Neural cell (in vitro differentiated cells): ENCODE measurements around the gene SV2B. TPM values are rescaled to one million over a fixed set of nuclear protein-coding genes. Genes with fewer than 3 reads are reported as not detected.

Source experiments
- H2AFZ ChIP-seq: fragments of 200-600, 300-800 bp; sonication (generic), shearing (Covaris generic); 2 replicates; pipeline ENCODE4 v1.6.0; 2014; ENCODE audit warnings: low read depth, mild to moderate bottlenecking, antibody characterized with exemption, low read length, moderate library complexity
- H3F3A ChIP-seq: fragments of 200-600 bp; shearing (Covaris generic); 2 replicates; pipeline ENCODE4 v1.6.1; 2016; ENCODE audit warnings: mild to moderate bottlenecking, moderate library complexity, mixed read lengths, antibody characterized with exemption, low read length; ENCODE audit not compliant: insufficient read depth, poor library complexity, severe bottlenecking
- H3K27ac ChIP-seq: fragments of 200-600, 300-800 bp; sonication (generic), shearing (Covaris generic); 2 replicates; pipeline ENCODE4 v1.5.1; 2014; ENCODE audit warnings: mild to moderate bottlenecking, low read length, moderate library complexity
- H3K27me3 ChIP-seq: fragments of 300-800, 200-600 bp; sonication (generic), shearing (Covaris generic); 2 replicates; pipeline ENCODE4 v1.6.0; 2014; ENCODE audit warnings: mild to moderate bottlenecking, low read depth, low read length, moderate library complexity; ENCODE audit not compliant: insufficient read depth
- H3K36me3 ChIP-seq: fragments of 300-800, 200-600 bp; sonication (generic), shearing (Covaris generic); 2 replicates; pipeline ENCODE4 v1.5.1; 2014; ENCODE audit warnings: mild to moderate bottlenecking, antibody characterized with exemption, low read length, moderate library complexity; ENCODE audit not compliant: insufficient read depth
- H3K4me2 ChIP-seq: fragments of 300-800, 200-600 bp; sonication (generic), shearing (Covaris generic); 2 replicates; pipeline ENCODE4 v1.6.0; 2014; ENCODE audit warnings: mild to moderate bottlenecking, low read length
- H3K4me3 ChIP-seq: fragments of 300-800, 200-600 bp; sonication (generic), shearing (Covaris generic); 2 replicates; pipeline ENCODE4 v1.5.1; 2014; ENCODE audit warnings: mild to moderate bottlenecking, low read length, moderate library complexity
- H3K79me2 ChIP-seq: fragments of 200-600 bp; shearing (Covaris generic); replicated peaks from 2 replicates; pipeline ENCODE4 v1.6.0; 2014; ENCODE audit warnings: mild to moderate bottlenecking, low read length, moderate library complexity; ENCODE audit not compliant: insufficient read depth
- H3K9ac ChIP-seq: fragments of 300-800, 200-600 bp; sonication (generic), shearing (Covaris generic); 2 replicates; pipeline ENCODE4 v1.6.1; 2016; ENCODE audit warnings: mild to moderate bottlenecking, low read length, mixed read lengths
- H3K9me2 ChIP-seq: fragments of 200-600 bp; shearing (Covaris generic); 2 replicates; pipeline ENCODE4 v1.6.1; 2016; ENCODE audit warnings: mild to moderate bottlenecking, low read length, mixed read lengths; ENCODE audit not compliant: insufficient read depth
- H3K9me3 ChIP-seq: fragments of 200-600, 300-800 bp; sonication (generic), shearing (Covaris generic); 2 replicates; pipeline ENCODE4 v1.6.1; 2016; ENCODE audit warnings: mild to moderate bottlenecking, mixed run types, low read length, moderate library complexity, mixed read lengths
- H4K20me1 ChIP-seq: fragments of 200-600 bp; shearing (Covaris generic); 2 replicates; pipeline ENCODE4 v1.6.1; 2016; ENCODE audit warnings: mild to moderate bottlenecking, mixed run types; ENCODE audit not compliant: insufficient read depth
- CTCF ChIP-seq: fragments of 450-650 bp; IDR thresholded peaks from 2 replicates; pipeline ENCODE4 v1.5.1; 2014; ENCODE audit warnings: antibody characterized with exemption, mild to moderate bottlenecking, moderate library complexity; ENCODE audit not compliant: poor library complexity, severe bottlenecking
- EP300 ChIP-seq: fragments of 450-650 bp; conservative IDR thresholded peaks from 2 replicates; pipeline ENCODE4 v1.6.1; 2014; ENCODE audit warnings: antibody characterized with exemption, mild to moderate bottlenecking, moderate library complexity; ENCODE audit not compliant: poor library complexity, severe bottlenecking
- EZH2 ChIP-seq: fragments of 200-600, 300-800 bp; shearing (Covaris generic), sonication (generic); IDR thresholded peaks from 2 replicates; pipeline ENCODE4 v1.6.1; 2014; ENCODE audit warnings: antibody characterized with exemption, low read length, borderline replicate concordance, mild to moderate bottlenecking; ENCODE audit not compliant: insufficient read depth, poor library complexity, severe bottlenecking
- MXI1 ChIP-seq: fragments of 450-650 bp; conservative IDR thresholded peaks from 2 replicates; pipeline ENCODE4 v1.6.1; 2014; ENCODE audit warnings: antibody characterized with exemption, mild to moderate bottlenecking; ENCODE audit not compliant: poor library complexity, severe bottlenecking
- POLR2AphosphoS5 ChIP-seq: IDR thresholded peaks from 2 replicates; pipeline ENCODE4 v1.6.1; 2012
- RAD21 ChIP-seq: fragments of 450-650 bp; conservative IDR thresholded peaks from 2 replicates; pipeline ENCODE4 v1.6.1; 2014; ENCODE audit warnings: antibody characterized with exemption, mild to moderate bottlenecking, moderate library complexity
- SMC3 ChIP-seq: fragments of 450-650 bp; conservative IDR thresholded peaks from 2 replicates; pipeline ENCODE4 v1.6.1; 2014; ENCODE audit warnings: antibody characterized with exemption, mild to moderate bottlenecking, moderate library complexity; ENCODE audit not compliant: poor library complexity
- TAF1 ChIP-seq: IDR thresholded peaks from 2 replicates; pipeline ENCODE4 v1.6.1; 2012; ENCODE audit warnings: low read depth
- polyA plus RNA-seq: library from polyadenylated mRNA; depleted of rRNA; stranded (reverse); fragments of >200 nt; gene quantifications from 2 replicates; pipeline ENCODE4 v1.2.3, GENCODE V29; 2014
- TF ChIP-seq, protein P1 (sequence below): IDR thresholded peaks from 2 replicates; pipeline ENCODE4 v1.6.1; 2012; ENCODE audit warnings: borderline replicate concordance

SV2B gene
- polyA plus RNA-seq, 1 donor from 2014 or later: 0.38 TPM

DNA sequence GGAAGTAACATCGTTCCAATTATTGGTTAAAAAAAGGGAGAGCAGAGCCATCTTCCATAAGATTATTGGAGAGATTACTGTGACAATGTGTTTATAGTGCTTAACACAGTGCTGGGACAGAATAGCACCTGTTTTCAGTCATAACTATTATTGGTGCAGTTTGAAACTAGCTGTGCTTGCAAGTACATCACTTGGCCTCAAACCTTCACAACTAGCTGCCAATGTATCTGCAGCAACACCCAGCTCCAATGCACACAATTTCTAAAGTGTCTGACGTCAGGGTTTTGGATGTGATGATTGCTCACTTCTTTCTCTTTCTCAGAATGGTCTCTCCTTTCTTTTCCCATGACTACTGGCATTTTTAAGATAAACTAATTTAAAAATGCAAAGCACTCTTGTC, 246.2 kb downstream of the SV2B start (continued):
- no peak for TF ChIP-seq EZH2
- TF ChIP-seq RAD21: no peak
- no peak for TF ChIP-seq EP300

GRCh38 chr15:91348752-91349500, 248.9 kb downstream of the SV2B start:
- no peaks in the 10 kb centered on the region for H4K20me1 ChIP-seq

More at GRCh38 chr15:91348752-91349500, 248.9 kb downstream of the SV2B start:
- TF ChIP-seq RAD21: no peak
- TF ChIP-seq POLR2AphosphoS5: no peak
- TF ChIP-seq MXI1: no peak
- no peak for TF ChIP-seq CTCF
- no peak for TF ChIP-seq EZH2
- TF ChIP-seq, protein P1, sequence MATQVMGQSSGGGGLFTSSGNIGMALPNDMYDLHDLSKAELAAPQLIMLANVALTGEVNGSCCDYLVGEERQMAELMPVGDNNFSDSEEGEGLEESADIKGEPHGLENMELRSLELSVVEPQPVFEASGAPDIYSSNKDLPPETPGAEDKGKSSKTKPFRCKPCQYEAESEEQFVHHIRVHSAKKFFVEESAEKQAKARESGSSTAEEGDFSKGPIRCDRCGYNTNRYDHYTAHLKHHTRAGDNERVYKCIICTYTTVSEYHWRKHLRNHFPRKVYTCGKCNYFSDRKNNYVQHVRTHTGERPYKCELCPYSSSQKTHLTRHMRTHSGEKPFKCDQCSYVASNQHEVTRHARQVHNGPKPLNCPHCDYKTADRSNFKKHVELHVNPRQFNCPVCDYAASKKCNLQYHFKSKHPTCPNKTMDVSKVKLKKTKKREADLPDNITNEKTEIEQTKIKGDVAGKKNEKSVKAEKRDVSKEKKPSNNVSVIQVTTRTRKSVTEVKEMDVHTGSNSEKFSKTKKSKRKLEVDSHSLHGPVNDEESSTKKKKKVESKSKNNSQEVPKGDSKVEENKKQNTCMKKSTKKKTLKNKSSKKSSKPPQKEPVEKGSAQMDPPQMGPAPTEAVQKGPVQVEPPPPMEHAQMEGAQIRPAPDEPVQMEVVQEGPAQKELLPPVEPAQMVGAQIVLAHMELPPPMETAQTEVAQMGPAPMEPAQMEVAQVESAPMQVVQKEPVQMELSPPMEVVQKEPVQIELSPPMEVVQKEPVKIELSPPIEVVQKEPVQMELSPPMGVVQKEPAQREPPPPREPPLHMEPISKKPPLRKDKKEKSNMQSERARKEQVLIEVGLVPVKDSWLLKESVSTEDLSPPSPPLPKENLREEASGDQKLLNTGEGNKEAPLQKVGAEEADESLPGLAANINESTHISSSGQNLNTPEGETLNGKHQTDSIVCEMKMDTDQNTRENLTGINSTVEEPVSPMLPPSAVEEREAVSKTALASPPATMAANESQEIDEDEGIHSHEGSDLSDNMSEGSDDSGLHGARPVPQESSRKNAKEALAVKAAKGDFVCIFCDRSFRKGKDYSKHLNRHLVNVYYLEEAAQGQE: no peak
- no peak for TF ChIP-seq SMC3
- no peak for TF ChIP-seq TAF1
- TF ChIP-seq EP300: no peak
- no peak overlapping the region for H3K4me3 ChIP-seq
- no peaks in the 10 kb centered on the region for H3K36me3 ChIP-seq
- H3K9me3 ChIP-seq: no peaks in the 10 kb centered on the region
- H3F3A ChIP-seq: no peaks in the 10 kb centered on the region
- no peaks in the 10 kb centered on the region for H3K27me3 ChIP-seq
- no peaks in the 10 kb centered on the region for H3K9me2 ChIP-seq
- no peak overlapping the region for H3K27ac ChIP-seq
- H2AFZ ChIP-seq: no peak overlapping the region
- no peak overlapping the region for H3K4me2 ChIP-seq
- no peaks in the 10 kb centered on the region for H3K79me2 ChIP-seq
- no peak overlapping the region for H3K9ac ChIP-seq

Other genes with a start within 250 kb of the SV2B start
- gene FURIN, start 231.7 kb upstream of the SV2B start, polyA plus RNA-seq: 2.9 and 4.3 TPM in 2 replicates
- gene FES, start 215.8 kb upstream of the SV2B start, polyA plus RNA-seq: not detected in 2 replicates
- gene MAN2A2, start 197.0 kb upstream of the SV2B start, polyA plus RNA-seq: 59.8 and 102 TPM in 2 replicates
- gene HDDC3, start 167.7 kb upstream of the SV2B start, polyA plus RNA-seq: 20.1 and 34.6 TPM in 2 replicates
- 41.3 and 51.4 TPM in 2 replicates for gene UNC45A, start 165.0 kb upstream of the SV2B start, polyA plus RNA-seq
- 4.5 and 8.2 TPM in 2 replicates for gene RCCD1, start 145.4 kb upstream of the SV2B start, polyA plus RNA-seq
- 17.8 and 18.2 TPM in 2 replicates for gene PRC1, start 105.7 kb upstream of the SV2B start, polyA plus RNA-seq
- 52.5 and 54.9 TPM in 2 replicates for gene VPS33B, start 77.7 kb upstream of the SV2B start, polyA plus RNA-seq